Measurements from ENCODE around the gene MAP7. TPM values are rescaled to one million over a fixed set of nuclear protein-coding genes. Genes with fewer than 3 reads are reported as not detected.

Gene MAP7
- total and polyA plus RNA-seq, 8 donors, result 15.7 to 22.0 (median 17.3) TPM

- H3K4me1 ChIP-seq, result no peaks in the 10 kb centered on the region
- H3K4me3 ChIP-seq, result no peak overlapping the region
- H3K27me3 ChIP-seq, result no peaks in the 10 kb centered on the region
- H3K9me3 ChIP-seq, result peaks cover 0 to 11% of the 10 kb centered on the region in 2 donors
- H3K36me3 ChIP-seq, result no peaks in the 10 kb centered on the region
- no peak for TF ChIP-seq CTCF (IDR thresholded peaks at IDR 0.05)
- intact Hi-C loops (cut with DNase I), result no loop called here
- no peak for ATAC-seq
- no peak for DNase-seq
- no peak overlapping the region for H3K27ac ChIP-seq
Measured at GRCh38 chr6:136446579-136447187, 103.5 kb downstream of the MAP7 start.

GRCh38 chr6:136446145-136446544 lies 104.1 kb downstream of the MAP7 start:
- Histone ChIP-seq H3K9me3 (peaks cover 0 to 6% of the 10 kb centered on the region in 2 donors), H3K27me3 (no peaks in the 10 kb centered on the region), H3K4me1 (no peaks in the 10 kb centered on the region), H3K4me3 (no peak overlapping the region), H3K36me3 (no peaks in the 10 kb centered on the region), H3K27ac (no peak overlapping the region)
- ATAC-seq (no peak), DNase-seq (no peak)
- intact Hi-C loops (cut with DNase I), result no loop called here
- TF ChIP-seq CTCF (IDR thresholded peaks at IDR 0.05), result no peak

GRCh38 chr6:136445063-136445462 lies 105.2 kb downstream of the MAP7 start:
- no peak for DNase-seq
- Histone ChIP-seq H3K4me1 (no peaks in the 10 kb centered on the region), H3K4me3 (no peak overlapping the region), H3K27ac (no peak overlapping the region), H3K36me3 (no peaks in the 10 kb centered on the region), H3K9me3 (no peaks in the 10 kb centered on the region), H3K27me3 (no peaks in the 10 kb centered on the region)
- intact Hi-C loops (cut with DNase I), result no loop called here
- no peak for ATAC-seq
- no peak for TF ChIP-seq CTCF (IDR thresholded peaks at IDR 0.05)

- DNase-seq, result no peak
- Histone ChIP-seq H3K4me1 (no peaks in the 10 kb centered on the region), H3K27ac (peak overlapping the region; percentile 29 to 31), H3K36me3 (no peaks in the 10 kb centered on the region), H3K4me3 (no peak overlapping the region), H3K27me3 (no peaks in the 10 kb centered on the region), H3K9me3 (no peaks in the 10 kb centered on the region)
- intact Hi-C loops (cut with DNase I), result no loop called here
- ATAC-seq, result peak; percentile 37
- TF ChIP-seq CTCF (IDR thresholded peaks at IDR 0.05), result no peak
Measured at GRCh38 chr6:136440203-136440602, 110.0 kb downstream of the MAP7 start.

- no peaks in the 10 kb centered on the region for H3K36me3 ChIP-seq
- intact Hi-C loops (cut with DNase I), result no loop called here
- peak overlapping the region; percentile 29 to 31 for H3K27ac ChIP-seq
- H3K4me1 ChIP-seq, result no peaks in the 10 kb centered on the region
- no peaks in the 10 kb centered on the region for H3K27me3 ChIP-seq
- H3K9me3 ChIP-seq, result no peaks in the 10 kb centered on the region
- TF ChIP-seq CTCF (IDR thresholded peaks at IDR 0.05), result no peak
- DNase-seq, result peak in 2 of 4 donors; percentile 32 to 36
- peak; percentile 89 for ATAC-seq
- no peak overlapping the region for H3K4me3 ChIP-seq
Measured at GRCh38 chr6:136439514-136440190, 110.6 kb downstream of the MAP7 start.
